Inflammatory macrophage treated with lipopolysaccharide for 4 hours (primary cell): ENCODE measurements around the gene PWP1.

Experiments
- DNase-seq: peaks from one replicate; pipeline ENCODE4 v3.0.0-alpha.2; 2020

Gene PWP1

DNA sequence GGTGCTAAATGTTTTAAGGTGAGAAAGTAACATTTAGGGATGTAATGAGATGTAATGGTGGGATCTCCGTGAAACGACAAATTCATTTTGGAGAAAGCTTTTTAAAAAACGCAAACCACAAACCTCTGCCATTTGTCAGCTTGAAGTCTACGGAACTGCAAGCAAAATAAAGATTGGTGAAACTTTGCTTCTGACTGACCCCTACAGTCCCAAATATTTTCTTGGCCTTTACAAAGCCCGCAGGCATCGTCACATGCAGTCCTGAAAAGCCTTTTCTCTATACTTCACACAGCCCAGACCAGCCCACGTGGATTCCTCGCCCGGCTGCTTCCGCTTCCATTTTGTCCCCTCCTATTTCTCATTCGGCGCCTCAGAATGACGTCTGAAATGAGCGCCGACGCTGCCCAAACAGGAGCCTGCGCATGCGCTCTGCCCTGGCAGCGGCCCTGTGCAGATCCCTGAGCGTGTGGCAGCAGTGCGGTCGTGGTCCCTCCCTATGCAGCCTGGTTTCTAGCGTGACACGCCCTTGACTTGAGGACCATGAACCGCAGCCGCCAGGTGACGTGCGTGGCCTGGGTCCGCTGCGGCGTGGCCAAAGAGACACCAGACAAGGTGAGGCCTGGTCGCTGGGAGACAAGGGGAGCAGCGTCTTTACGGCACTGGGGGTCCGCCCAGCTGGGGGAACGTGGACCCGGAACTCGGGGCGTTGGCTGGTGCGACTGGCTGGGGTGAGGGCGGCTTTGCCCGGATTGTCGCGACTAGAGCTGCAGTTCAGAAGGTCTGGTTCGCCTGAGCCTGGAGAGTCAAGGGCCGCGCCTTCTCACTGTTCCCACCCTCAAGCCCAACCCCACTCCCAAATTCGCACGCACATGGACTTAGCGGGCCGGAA is at the start of gene PWP1:
Gene PWP1 (plus strand): TSS at position 440 of the 889 bp plus-strand sequence. CDS start 101 bp downstream, at position 541.
- peak; percentile 98 for DNase-seq

DNA sequence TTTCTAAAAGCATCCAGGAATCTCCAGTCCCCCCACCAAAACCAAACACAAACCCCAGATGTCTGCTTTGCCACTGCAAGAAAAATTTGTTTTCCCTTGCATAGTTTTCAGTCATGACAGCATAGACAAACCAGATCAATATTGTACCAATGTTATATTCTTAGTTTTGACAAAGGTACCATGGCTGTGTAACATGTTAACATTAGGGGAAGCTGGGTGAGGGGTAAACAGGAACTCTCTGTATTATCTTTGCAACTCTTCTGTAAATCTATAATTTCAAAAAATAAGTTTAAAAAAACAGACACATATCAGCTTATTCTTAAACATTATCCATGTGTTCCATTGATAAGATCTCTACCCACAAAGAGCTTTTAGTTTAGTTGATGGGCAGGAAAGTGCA is 44.4 kb upstream of the PWP1 start:
- no peak for DNase-seq

DNA sequence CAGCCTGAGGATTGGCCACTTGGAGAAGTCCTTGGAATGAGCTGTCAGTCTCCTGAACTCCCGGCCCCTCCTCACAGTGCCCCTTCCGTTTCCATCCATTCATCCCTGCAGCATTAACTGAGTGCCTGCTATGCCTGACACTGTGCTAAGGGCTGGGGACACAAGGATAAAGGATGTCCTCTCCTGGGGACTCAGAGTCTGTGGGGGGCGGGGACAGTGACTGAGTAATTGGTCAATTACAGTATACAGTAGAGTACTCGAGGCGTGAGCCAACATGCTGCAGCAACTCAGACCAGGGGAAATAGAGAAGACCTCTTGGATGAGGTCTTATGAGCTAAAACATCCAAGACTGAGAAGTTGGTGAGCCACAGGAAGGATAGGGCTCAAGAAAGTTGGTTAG is 43.4 kb upstream of the PWP1 start:
- no peak for DNase-seq

DNA sequence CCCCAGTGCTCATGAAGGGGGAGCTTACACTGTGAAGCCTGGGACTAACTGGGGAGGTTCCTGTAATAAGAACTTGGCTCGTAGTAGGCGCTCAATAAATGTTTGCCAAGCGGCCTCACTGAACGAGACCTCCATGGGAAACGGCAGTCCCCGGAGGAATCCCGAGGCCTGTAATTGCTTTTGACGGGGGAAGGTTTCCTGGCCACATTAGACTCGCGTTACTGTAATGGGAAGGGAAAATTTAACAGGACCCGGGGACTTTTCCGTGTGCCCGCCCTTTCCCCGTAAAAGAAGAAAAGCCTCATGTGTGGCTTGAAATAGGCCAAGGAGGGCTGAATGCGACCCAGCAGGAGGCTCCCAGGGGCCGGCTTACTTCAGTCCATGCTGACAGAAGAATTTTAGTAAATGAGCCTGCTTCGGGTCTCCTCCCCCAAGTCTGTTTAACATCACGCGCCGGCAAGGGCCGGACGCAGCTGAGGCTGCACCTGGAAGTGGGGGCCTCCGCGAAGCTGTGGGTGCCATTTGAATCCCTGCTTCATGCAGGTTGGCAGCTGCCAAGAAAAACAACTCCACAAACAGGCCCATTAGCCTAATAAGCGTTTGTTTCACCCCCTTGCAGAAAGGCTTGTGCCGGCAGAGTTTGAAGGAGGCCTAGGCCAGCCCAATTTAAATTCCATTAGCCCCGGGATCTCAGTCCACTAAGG is 39.8 kb upstream of the PWP1 start:
- no peak for DNase-seq

DNA sequence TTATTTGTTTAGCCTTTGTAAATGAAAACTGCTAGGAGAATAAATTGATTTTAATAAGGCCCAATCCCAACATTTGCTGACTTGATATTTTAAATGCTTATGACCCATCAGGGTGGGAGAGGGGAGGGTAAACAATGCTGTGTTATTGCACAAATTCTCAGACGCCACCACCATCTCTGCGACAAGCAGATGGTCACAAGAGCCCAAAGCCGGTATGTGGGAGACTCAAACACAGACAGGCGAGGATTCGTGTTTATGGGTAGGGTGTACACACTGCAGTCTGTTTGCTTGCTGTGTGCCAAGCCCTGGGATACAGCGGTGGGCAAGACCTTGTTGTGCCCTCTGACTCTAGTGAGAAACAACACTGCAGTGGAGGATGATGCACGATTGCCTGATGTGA is 39.2 kb upstream of the PWP1 start:
- DNase-seq, result no peak

DNA sequence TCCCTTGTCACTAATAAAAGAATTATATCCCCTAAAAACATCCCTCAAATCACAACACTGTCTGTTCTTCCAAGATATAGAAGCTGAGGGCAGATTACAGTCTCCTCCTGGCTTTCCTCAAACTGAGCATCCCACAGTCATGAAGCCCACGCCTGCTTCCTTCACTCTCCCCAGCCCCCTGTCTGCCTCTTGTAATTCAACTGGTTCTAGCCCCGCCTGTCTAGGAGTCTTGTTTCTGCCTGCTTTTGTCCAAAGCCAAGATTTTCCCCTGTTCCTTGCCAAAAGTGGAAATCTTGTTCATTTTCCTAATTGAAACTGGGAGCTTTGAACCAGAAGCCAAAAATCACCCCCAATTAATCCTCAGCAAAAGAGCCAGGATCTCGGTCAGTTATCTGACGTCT is 35.9 kb upstream of the PWP1 start:
- no peak for DNase-seq

DNA sequence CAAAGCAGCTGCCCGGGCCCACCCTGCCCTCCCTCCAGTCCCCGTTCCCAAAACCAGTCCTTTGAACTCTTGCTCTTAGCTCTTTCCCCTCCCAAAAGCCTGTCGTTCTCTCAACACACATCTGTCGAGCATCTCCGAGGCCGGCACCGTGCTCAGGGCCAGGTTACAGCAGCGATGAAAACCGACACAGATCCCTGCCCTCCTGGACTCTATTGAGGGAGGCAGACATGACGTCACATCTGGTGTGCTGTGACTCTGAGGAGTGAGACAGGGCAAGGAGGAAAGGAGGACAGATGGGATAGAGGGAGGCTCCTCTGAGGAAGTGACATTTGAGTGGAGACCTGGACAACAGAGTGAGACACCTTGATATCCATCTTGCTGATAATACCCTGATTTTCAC is 34.6 kb upstream of the PWP1 start:
- no peak for DNase-seq

DNA sequence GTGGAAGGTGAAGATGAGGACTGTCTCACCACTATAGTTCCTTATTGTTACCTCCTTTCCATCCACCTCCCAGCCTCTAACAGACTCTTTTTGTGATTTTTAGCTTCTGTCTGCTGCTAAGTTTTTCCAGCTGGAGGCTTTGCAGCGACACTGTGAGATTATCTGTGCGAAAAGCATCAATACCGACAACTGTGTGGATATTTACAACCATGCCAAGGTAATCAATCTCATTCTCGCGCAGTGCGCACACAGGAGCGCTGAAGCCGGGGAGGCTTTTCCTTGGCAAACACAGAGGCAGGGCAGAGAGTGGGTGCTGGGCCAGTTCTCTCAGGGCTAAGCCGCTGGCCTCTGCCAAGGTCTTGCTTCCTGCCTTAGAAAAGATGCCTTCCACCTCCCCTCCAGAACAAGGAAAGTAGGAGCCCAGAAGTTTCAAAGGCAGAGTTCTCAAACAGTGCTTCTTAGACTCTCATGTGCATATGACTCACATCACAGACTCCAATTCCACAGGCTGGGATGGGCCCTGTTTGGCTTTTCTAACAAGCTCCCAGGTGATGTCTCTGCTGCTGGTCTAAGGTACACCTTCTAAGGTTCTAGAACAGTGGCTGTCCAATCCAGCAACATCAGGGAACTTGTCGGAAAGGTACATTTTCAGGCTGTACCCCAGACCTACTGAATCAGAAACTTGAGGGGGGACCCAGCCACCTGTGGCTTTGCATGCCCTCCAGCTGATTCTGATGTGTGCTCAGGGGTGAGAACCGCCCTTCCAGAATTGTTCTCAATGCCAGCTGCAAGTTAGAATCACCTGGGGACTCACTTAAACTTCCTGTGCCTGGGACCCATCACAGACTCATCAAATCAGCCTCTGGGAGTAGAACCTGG is 33.8 kb upstream of the PWP1 start:
- no peak for DNase-seq

DNA sequence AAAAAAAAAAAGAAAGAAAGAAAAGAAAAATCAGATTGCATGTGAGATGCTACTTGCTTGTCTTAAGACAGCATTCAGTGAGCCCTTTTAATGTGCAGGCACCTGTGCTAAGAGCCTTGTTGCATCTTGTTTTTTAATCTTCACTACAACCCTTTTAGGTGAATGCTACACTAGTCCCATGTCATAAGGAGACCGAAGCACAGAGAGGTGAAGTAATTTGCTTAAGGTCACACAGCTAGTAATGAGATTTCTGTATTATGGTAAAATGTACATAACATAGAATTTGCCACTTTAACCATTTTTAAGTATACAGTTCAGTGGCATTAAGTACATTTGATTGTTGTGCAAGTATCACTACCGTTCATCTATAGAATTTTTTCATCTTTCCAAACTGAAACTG is 32.1 kb upstream of the PWP1 start:
- no peak for DNase-seq

DNA sequence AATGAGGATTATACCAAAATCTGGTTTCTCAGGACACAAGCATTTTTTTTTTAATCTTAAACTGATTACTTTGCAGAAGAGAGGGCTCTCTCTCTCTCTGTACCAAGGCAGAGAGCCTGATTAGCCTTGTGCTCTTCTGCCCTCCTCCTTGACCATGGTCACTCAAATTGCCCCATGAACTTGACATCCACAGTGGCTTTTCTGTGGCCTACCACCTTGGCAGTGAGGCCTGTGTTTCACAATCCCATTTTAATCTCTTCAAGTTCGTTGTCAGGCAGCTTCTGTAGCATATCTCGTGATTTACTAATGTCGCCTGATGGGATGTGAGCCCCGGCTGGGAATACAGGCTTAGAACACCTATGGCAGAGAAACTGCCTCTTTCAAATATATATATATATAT is 30.7 kb upstream of the PWP1 start:
- no peak for DNase-seq

DNA sequence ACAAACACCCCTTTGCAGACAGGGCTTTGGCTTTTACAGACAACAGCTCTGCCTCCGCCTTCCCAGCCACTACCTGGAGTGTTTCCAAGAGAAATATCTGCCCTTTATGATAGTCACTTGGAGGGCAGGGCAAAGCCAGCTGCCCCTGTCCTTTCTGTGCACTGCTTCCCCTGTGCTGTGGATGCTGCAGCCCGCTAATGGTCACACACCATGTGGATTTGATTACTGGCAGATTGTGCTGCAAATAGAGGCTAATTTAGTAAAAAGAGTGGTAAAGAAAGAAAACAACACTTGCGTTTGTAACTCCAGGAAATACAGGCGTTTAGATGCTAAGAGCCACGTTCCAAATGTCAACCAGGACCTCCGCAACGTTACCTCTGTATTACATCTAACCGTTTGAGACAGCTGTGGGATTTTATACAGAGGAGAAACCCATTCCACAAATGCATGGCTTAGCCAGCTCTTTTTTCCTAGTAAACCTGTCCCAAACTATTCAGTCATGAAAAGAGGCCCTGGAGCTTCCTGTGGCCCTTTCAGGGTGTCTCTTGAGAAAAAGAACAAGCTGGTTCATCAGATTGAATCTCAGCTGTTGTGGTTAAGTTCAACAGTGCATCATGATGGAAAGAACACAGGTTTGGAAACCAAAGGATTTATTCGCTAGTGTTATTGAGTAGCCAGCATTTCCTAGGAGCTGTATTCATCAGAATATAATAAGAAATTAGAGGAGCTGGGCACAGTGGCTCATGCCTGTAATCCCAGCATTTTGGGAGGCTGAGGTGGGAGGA is 30.1 kb upstream of the PWP1 start:
- no peak for DNase-seq

DNA sequence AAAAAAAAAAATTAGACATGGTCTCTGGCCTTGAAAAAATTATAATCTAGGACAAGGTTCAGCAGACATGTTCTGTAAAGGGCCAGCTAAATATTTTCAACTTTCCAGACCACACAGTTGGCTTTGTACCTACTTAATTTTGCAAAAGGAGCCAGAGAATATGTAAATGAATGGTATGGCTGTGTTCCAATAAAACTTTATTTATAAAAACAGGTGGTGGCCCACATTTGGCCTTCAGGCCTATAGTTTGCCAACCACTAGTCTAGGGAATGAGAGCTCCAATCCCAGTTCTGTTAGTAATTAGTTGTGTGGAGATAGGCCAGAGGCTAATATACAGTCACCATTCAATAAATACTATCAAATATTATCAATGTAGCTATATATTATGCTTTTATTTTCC is 29.3 kb upstream of the PWP1 start:
- no peak for DNase-seq

DNA sequence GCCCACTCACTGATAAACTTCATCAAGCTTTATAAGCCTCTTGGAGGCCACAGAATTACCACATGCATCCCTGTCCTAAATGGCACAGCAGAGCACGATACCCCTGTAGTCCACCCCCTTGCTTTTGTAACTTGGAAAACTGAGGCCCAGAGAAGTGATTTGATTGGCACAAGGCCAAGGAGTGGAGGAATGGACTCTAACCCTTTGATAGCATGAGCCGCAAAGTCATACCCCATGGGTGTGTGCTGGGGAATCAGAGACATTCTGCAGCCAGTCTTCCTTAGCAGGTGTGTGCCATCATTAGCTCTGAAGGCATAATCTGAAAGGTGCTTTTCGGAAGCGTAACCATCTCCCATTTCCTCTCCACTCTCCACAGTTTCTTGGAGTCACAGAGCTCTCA is 28.5 kb upstream of the PWP1 start:
- no peak for DNase-seq

DNA sequence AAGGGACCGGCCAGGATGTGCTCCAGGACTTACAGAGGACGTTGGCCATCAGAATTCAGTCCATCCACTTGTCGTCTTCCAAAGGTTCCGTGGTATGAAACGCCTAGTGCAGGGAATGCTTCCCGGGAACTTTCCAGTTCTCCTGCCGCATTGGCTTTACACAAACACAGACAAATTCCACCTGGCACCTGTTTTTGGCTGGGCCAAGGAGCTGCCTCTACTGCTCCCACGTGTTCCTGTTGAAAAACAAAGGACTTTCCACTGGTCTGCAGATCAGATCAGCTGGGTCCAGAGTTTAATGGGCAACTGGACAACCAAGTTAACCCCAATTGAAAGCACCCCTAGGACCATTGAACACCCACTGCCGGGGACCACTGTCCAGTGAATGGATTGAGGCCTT is 28.0 kb upstream of the PWP1 start:
- no peak for DNase-seq

DNA sequence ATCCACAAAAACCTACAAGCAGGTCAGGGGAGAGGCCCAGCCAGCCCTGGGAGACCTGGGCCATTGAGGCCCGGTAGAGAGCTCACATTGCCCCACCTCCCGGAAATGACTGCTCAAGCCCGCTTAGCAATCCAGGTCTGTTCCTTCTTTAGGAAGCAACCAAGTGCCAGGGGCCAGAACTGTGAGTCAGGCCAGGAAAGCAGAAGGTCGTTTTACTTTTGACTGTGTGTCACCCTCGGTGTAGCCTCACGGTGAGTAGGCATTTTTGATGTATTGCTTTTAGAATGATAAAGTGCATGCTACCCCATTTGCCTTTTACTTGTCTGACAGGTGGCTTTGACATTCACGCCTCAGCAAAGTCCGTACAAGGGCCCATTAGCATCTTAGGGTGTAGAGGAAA is 25.4 kb upstream of the PWP1 start:
- peak; percentile 69 for DNase-seq

DNA sequence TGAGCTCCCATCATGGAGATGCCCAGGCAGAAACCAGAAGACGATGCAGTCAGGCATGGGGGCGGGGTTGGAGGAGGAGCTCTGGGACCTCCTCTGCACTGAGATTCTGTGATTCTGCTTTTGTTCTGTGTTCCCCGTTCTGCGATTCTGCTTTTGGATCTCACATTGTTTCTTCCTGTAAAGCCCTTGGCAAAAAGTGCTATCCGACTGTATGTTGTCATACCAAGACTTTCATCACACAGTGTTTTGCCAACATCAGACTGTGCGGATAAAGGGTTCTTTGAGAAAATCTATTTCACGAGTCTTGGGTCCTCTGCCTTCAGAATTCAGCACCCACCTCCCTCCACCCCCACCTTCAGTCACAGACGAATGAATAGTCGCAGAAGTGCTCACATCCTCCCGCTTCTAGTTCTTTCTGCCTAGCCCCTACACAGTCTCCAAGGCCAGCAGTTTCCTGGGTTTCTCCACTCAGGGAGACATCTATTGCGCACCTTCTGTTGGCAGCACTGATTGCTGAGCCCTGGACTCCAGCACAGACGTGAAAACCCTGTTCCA is 24.7 kb upstream of the PWP1 start:
- DNase-seq, result peak; percentile 55

DNA sequence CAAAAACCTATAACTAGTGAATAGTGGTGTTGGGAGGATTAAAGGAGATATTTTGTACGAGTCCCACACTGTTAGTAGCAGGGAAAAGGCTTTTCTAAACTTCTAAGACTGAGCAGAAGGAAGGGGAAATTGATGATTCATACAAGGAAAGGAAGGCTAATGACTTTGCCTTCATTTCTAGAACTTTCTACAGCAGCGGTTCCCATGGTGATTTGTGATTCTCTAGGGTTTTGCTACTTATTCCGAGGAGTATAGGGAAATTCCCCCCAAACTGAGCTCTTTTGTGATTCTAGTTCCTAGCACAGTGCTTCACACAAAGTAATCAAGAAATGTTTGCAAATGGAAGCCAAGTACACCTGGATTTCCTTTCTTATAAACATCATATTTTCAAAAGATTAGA is 23.8 kb upstream of the PWP1 start:
- DNase-seq, result peak; percentile 37

DNA sequence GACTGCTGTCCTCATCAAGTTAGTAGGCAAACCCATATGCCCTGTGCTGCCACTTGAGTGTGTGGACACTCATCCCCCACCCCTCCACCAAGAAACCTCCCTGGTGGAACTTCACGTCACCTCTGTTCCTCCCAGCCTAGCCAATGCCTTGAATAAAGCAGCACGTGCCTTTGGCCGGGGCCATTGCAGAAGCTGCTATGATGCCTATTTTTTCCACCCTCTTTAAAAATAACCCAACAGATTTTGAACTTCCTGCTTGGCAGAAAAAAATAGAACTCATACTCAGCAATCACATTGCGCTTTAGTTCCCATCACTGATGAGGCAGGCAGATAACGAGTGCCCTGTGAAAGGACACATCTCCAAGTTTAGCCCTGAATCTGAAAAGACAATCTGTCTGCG is 23.1 kb upstream of the PWP1 start:
- DNase-seq, result peak; percentile 48

DNA sequence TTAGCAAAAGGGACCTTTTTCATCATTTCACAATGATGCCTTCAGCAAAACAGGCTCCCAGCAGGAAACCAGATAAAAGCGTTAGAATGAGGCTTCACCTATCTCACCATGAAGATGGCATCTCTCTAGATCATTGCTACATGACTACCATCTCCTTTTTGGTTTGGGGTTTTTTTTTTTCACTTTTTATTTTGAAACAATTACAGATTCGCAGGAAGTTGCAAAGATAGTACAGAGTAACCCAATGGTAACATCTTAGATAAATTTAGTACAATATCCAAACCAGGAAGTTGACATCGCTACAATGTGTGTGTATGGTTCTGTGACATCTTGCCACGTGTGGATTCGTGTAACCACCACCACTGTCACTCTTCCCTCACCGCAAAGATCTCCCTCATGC is 22.3 kb upstream of the PWP1 start:
- DNase-seq, result peak; percentile 15

DNA sequence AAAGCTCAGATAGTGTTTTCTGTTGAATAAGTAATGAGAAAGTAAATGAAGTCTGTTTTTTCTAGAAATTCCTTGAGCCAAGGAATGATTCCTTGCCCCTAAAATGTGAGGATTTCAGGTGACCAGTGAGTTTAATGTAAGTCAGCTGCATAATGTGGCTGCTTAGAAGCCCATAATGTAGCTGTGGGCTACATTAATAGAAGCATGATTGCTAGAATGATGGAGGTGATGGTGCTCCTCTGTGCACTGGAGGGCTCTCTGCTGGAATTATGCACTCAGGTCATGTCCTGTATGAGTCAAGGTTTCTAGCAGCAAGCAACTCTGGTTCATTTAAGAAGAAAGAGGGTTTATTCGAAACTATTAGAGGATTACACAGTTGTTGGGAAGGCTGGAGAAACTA is 19.6 kb upstream of the PWP1 start:
- no peak for DNase-seq

DNA sequence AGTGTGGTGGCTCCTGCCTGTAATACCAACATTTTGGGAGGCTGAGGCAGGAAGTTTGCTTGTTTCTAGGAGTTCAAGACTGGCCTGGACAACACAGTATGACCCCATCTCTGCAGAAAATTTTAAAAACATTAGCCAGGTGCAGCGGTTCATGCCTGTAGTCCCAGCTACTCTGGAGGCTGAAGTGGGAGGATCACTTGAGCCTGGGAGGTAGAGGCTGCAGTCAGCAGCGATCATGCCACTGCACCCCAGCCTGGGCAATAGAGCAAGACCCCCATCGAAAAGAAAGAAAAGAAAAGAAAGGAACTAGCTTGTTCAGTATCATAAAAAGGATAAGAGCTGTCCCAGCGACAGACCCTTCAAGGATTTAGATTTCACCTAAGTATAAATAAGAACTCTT is 18.1 kb upstream of the PWP1 start:
- no peak for DNase-seq
